Endothelial cell (in vitro differentiated cells): ENCODE data around the gene SPPL3. TPM values are rescaled to one million over a fixed set of nuclear protein-coding genes. Genes with fewer than 3 reads are reported as not detected.
"Not testable (repeated sequence)": the region's sequence is repeated elsewhere in the genome, so short reads cannot be mapped to it uniquely, and the experiment has no call there.

Experiments
- DNase-seq: peaks from one replicate; pipeline ENCODE4 v3.0.0; 2021; ENCODE audit warnings: low spot score
- H3K27ac Mint-ChIP-seq: one replicate; pipeline ENCODE4 v1.8.0; 2021; ENCODE audit warnings: mixed read lengths, inconsistent platforms; ENCODE audit not compliant: unreplicated experiment
- H3K27me3 Mint-ChIP-seq: one replicate; pipeline ENCODE4 v1.8.0; 2021; ENCODE audit warnings: mild to moderate bottlenecking, moderate library complexity, mixed read lengths, inconsistent platforms; ENCODE audit not compliant: unreplicated experiment
- H3K36me3 Mint-ChIP-seq: one replicate; pipeline ENCODE4 v1.8.0; 2021; ENCODE audit warnings: mild to moderate bottlenecking, low read depth, mixed read lengths, inconsistent platforms; ENCODE audit not compliant: unreplicated experiment
- H3K4me1 Mint-ChIP-seq: one replicate; pipeline ENCODE4 v1.8.0; 2021; ENCODE audit warnings: mild to moderate bottlenecking, mixed read lengths, inconsistent platforms; ENCODE audit not compliant: unreplicated experiment
- H3K4me3 Mint-ChIP-seq: one replicate; pipeline ENCODE4 v1.8.0; 2021; ENCODE audit warnings: mild to moderate bottlenecking, mixed read lengths, inconsistent platforms; ENCODE audit not compliant: unreplicated experiment
- H3K9me3 Mint-ChIP-seq: one replicate; pipeline ENCODE4 v1.8.0; 2021; ENCODE audit warnings: mixed read lengths, inconsistent platforms; ENCODE audit not compliant: unreplicated experiment
- long read RNA-seq: library from polyadenylated mRNA; unstranded; transcript quantifications from one replicate; pipeline ENCODE4 v2.0.0, GENCODE V29; 2020; ENCODE audit not compliant: unreplicated experiment
- total RNA-seq: library from RNA; stranded (reverse); fragmentation: NEBNext Ultra II Directional; extraction: Animal tissue kit (Norgen Biotek cat#: 25700); gene quantifications from one replicate; pipeline ENCODE4 v1.2.1, GENCODE V29; 2021; ENCODE audit not compliant: unreplicated experiment
- TF ChIP-seq, protein P1 (sequence below): fragments of 200-600 bp; sonication (generic); IDR thresholded peaks from one replicate; pipeline ENCODE4 v1.5.0; 2021; ENCODE audit warnings: antibody characterized with exemption; ENCODE audit not compliant: unreplicated experiment

The SPPL3 gene
- 55.4 TPM for total RNA-seq
- long read RNA-seq, full-length matches to known transcripts: 3 of 6 reads
- long read RNA-seq, partial matches to known transcripts: 3 of 6 reads
- long read RNA-seq, other reads (novel, unspliced or antisense): 0 of 6 reads

DNA sequence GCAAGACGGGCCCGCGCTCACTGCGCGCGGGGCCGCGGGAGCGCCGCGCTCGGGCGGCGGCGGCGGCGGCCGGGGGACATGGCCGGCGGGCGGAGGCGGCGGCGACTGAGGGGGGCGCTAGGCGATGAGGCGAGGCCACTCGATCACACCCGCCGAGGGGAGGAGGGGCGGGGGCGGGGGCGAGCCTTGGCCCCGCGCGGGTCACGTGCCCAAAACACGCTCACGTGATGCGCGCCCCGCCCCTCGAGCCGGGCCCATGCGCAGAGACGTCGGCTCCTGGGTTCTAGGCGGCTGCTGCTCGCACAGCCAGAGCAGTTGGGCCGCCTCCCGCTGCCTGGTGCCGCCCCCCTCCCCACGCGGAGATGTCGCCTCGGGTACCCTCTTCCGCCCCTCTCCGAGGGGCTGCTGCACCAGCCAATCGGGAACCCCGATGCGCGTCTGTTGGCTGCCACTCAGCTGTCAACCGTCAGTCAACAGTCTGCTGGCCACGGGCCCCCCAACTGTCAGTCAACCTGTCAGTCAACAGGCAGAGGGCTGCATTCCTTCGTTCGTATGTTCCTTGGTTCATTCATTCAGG is at the start of gene SPPL3:
Gene SPPL3, minus strand, starts transcription at position 162 of the 577 bp plus-strand sequence. CDS start 491 bp downstream, outside the sequence.
- Mint-ChIP-seq H3K27me3 (peaks cover 9% of the 10 kb centered on the region), H3K36me3 (peaks cover 5% of the 10 kb centered on the region), H3K4me1 (peaks cover 17% of the 10 kb centered on the region), H3K27ac (peak within 1 kb of the TSS; percentile 79), H3K4me3 (peak within 1 kb of the TSS; percentile 100), H3K9me3 (no peaks in the 10 kb centered on the region)
- peak; percentile 94 for DNase-seq
- TF ChIP-seq, protein P1, sequence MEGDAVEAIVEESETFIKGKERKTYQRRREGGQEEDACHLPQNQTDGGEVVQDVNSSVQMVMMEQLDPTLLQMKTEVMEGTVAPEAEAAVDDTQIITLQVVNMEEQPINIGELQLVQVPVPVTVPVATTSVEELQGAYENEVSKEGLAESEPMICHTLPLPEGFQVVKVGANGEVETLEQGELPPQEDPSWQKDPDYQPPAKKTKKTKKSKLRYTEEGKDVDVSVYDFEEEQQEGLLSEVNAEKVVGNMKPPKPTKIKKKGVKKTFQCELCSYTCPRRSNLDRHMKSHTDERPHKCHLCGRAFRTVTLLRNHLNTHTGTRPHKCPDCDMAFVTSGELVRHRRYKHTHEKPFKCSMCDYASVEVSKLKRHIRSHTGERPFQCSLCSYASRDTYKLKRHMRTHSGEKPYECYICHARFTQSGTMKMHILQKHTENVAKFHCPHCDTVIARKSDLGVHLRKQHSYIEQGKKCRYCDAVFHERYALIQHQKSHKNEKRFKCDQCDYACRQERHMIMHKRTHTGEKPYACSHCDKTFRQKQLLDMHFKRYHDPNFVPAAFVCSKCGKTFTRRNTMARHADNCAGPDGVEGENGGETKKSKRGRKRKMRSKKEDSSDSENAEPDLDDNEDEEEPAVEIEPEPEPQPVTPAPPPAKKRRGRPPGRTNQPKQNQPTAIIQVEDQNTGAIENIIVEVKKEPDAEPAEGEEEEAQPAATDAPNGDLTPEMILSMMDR: no peak

- H3K27ac Mint-ChIP-seq: no peak overlapping the region
- peaks cover 4% of the 10 kb centered on the region for H3K27me3 Mint-ChIP-seq
- no peak for DNase-seq
- TF ChIP-seq, protein P1: no peak
- no peaks in the 10 kb centered on the region for H3K4me1 Mint-ChIP-seq
- H3K4me3 Mint-ChIP-seq: no peak overlapping the region
- H3K9me3 Mint-ChIP-seq: no peaks in the 10 kb centered on the region
- H3K36me3 Mint-ChIP-seq: no peaks in the 10 kb centered on the region
Measured at GRCh38 chr12:120950807-120951206, 46.6 kb upstream of the SPPL3 start.

GRCh38 chr12:120950260-120950799 is 46.2 kb upstream of the SPPL3 start:
- not testable (repeated sequence) for H3K4me3 Mint-ChIP-seq, H3K27ac Mint-ChIP-seq, DNase-seq, H3K9me3 Mint-ChIP-seq, H3K27me3 Mint-ChIP-seq, H3K36me3 Mint-ChIP-seq, H3K4me1 Mint-ChIP-seq

GRCh38 chr12:120945516-120945915 is 41.4 kb upstream of the SPPL3 start:
- H3K4me1 Mint-ChIP-seq, DNase-seq, H3K36me3 Mint-ChIP-seq, H3K9me3 Mint-ChIP-seq, H3K27ac Mint-ChIP-seq, H3K4me3 Mint-ChIP-seq, H3K27me3 Mint-ChIP-seq: not testable (repeated sequence)

DNA sequence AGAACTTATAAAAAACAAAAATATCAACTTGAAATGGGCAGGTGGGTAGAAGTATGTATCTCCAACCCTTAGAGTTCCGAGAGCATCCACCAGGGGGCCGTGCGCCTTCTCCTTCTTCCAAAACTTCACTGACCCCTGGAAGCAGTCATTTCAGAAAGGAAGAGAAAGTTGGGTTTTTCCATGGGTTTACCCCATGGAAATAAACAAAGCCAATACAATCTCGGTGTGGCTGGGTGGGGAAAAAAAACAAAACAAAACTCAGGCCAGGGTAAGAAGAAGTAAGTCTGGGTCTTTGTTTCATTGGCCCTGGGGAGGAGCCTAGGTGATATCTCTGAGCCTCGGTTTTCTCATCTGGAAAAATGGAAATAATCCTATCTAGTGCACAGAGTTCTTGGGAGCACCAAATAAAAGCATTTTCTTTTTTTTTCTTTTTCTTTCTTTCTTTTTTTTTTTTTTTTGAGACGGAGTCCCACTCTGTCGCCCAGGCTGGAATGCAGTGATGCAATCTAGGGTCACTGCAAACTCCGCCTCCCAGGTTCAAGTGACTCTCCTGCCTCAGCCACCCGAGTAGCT is 40.6 kb upstream of the SPPL3 start:
- Mint-ChIP-seq H3K27ac (no peak overlapping the region), H3K4me3 (no peak overlapping the region), H3K4me1 (no peaks in the 10 kb centered on the region), H3K36me3 (no peaks in the 10 kb centered on the region), H3K27me3 (peaks cover 3% of the 10 kb centered on the region), H3K9me3 (no peaks in the 10 kb centered on the region)
- peak; percentile 72 for DNase-seq
- TF ChIP-seq, protein P1: peak; percentile 86

DNA sequence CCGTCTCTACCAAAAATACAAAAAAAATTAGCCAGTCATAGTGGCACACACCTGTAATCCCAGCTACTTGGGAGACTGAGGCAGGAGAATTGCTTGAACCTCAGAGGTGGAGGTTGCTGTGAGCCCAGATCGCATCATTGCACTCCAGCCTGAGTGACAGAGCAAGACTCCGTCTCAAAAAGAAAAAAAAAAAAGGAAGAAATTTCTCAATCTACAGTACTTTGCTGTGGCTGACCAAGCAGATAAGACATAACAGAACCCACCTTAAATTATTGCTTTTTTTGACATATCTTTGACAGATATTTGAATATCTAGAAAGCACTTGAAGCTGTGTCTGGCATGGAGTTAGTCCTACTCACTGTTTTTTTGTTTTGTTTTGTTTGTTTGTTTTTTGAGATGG is 39.3 kb upstream of the SPPL3 start:
- Mint-ChIP-seq H3K4me1 (no peaks in the 10 kb centered on the region), H3K27me3 (peaks cover 1% of the 10 kb centered on the region), H3K9me3 (no peaks in the 10 kb centered on the region), H3K4me3 (no peak overlapping the region), H3K27ac (no peak overlapping the region), H3K36me3 (no peaks in the 10 kb centered on the region)
- TF ChIP-seq, protein P1: no peak
- no peak for DNase-seq
